Measurements from ENCODE around the gene SYNPR.

- no peak for TF ChIP-seq EZH2 (IDR thresholded peaks at IDR 0.05)
- no peak for TF ChIP-seq POLR2AphosphoS5 (IDR thresholded peaks at IDR 0.05; ENCODE audit: borderline replicate concordance, low read depth, low read length)
These were observed at the start of gene SYNPR for GRCh38 chr3:63278171-63279004.
